HepG2 (cell line): ENCODE data around the gene OTOGL. TPM values are rescaled to one million over a fixed set of nuclear protein-coding genes. Genes with fewer than 3 reads are reported as not detected.

ENCODE experiments used
- ATAC-seq: fragments of 200-7000 bp; cut with Tn5 transposase; 3 replicates; pipeline ENCODE4 v1.9.1; 2020; ENCODE audit warnings: mild to moderate bottlenecking, moderate library complexity
- BruUV-seq: library from RNA; stranded (reverse); fragments of 400-500 nt; replicated peaks from 2 replicates; lab custom pipeline; 2021; lab: Mats Ljungman, UMichigan
- CTCF ChIA-PET: fragments of 300-600 bp; formaldehyde crosslinking; extraction: SDS; loops from one replicate; lab custom pipeline; 2021; ENCODE audit warnings: low total read pairs, inconsistent platforms, low intra/inter-chr PET ratio; lab: Yijun Ruan, JAX
- POLR2A ChIA-PET: fragments of 350-600 bp; sonication (Branson Sonifier 250); formaldehyde crosslinking; loops from one replicate; lab custom pipeline; 2020; ENCODE audit warnings: antibody characterized with exemption, inconsistent platforms; lab: Yijun Ruan, JAX
- DNase-seq: peaks from one replicate; pipeline ENCODE4 v3.0.0-alpha.2; 2015; ENCODE audit warnings: low spot score
- FAIRE-seq: peaks from 3 replicates; lab custom pipeline; 2011; peaks lifted over from hg19 to GRCh38; lab: Jason Lieb, UNC
- H2AFZ ChIP-seq: one replicate; pipeline ENCODE4 v1.6.1; 2011; ENCODE audit warnings: low read length, inconsistent platforms
- H3K27ac ChIP-seq: fragments of 300-600 bp; 3 replicates; pipeline ENCODE4 v1.8.0; 2011; ENCODE audit warnings: mixed run types, mild to moderate bottlenecking, mixed read lengths, low read length, inconsistent platforms; ENCODE audit not compliant: insufficient read depth; ENCODE audit errors: extremely low read length
- H3K27me3 ChIP-seq, 2 experiments: fragments of 200-600 bp in 1 of 2; 2 replicates in 1 of 2; 3 replicates in 1 of 2; pipeline versions ENCODE4 v1.6.0 to v1.8.0; 2011; ENCODE audit warnings: low read length in 2 of 2, mild to moderate bottlenecking in 2 of 2, moderate library complexity in 2 of 2, inconsistent platforms in 1 of 2; ENCODE audit not compliant: insufficient read depth in 2 of 2, control insufficient read depth in 1 of 2
- H3K36me3 ChIP-seq, 2 experiments: fragments of 200-600 bp in 1 of 2; replicated peaks in 1 of 2; 2 replicates in 1 of 2; 3 replicates in 1 of 2; pipeline versions ENCODE4 v1.5.1 to v1.8.0; 2011; ENCODE audit warnings: low read length in 2 of 2, inconsistent platforms in 1 of 2; ENCODE audit not compliant: insufficient read depth in 2 of 2, control insufficient read depth in 1 of 2
- H3K4me1 ChIP-seq: 2 replicates; pipeline ENCODE4 v1.5.1; 2012; ENCODE audit warnings: low read length, inconsistent platforms; ENCODE audit not compliant: insufficient read depth
- H3K4me2 ChIP-seq: 2 replicates; pipeline ENCODE4 v1.6.0; 2011; ENCODE audit warnings: low read depth, low read length, inconsistent platforms
- H3K4me3 ChIP-seq, 3 experiments: fragments of 200-600 bp in 1 of 3; sonication (generic), shearing (Covaris generic) in 1 of 3; replicated peaks in 1 of 3; 2 replicates each; pipeline ENCODE4 v1.5.1; 2011 to 2016; ENCODE audit warnings: low read length in 3 of 3, inconsistent platforms in 2 of 3, low read depth in 2 of 3, mild to moderate bottlenecking in 2 of 3, control low read depth in 1 of 3, mixed read lengths in 1 of 3; ENCODE audit not compliant: insufficient read depth in 1 of 3
- H3K79me2 ChIP-seq: one replicate; pipeline ENCODE4 v1.6.1; 2011; ENCODE audit warnings: low read length, inconsistent platforms; ENCODE audit not compliant: insufficient read depth
- H3K9ac ChIP-seq: 2 replicates; pipeline ENCODE4 v1.6.0; 2011; ENCODE audit warnings: mild to moderate bottlenecking, low read depth, low read length, inconsistent platforms; ENCODE audit not compliant: insufficient read depth
- H3K9me3 ChIP-seq: 2 replicates; pipeline ENCODE4 v1.5.1; 2012; ENCODE audit warnings: mild to moderate bottlenecking, low read length
- H4K20me1 ChIP-seq: 2 replicates; pipeline ENCODE4 v1.6.0; 2011; ENCODE audit warnings: inconsistent platforms, mild to moderate bottlenecking, low read length, moderate library complexity; ENCODE audit not compliant: insufficient read depth
- ERF ChIP-seq: IDR thresholded peaks from 2 replicates; pipeline ENCODE4 v1.6.1; 2018; ENCODE audit warnings: missing biosample characterization, missing genetic modification reagents
- MLX ChIP-seq: IDR thresholded peaks from 2 replicates; pipeline ENCODE4 v1.6.1; 2016
- MTERF4 ChIP-seq: sonication (generic); formaldehyde crosslinking; IDR thresholded peaks from 2 replicates; pipeline ENCODE4 v1.8.0; 2023; ENCODE audit warnings: mild to moderate bottlenecking, missing genetic modification reagents
- MXI1 ChIP-seq: IDR thresholded peaks from 3 replicates; pipeline ENCODE4 v1.6.1; 2012; ENCODE audit warnings: low read depth, low read length, inconsistent platforms, borderline replicate concordance
- ONECUT2 ChIP-seq: sonication (generic); formaldehyde crosslinking; IDR thresholded peaks from 2 replicates; pipeline ENCODE4 v1.4.0; 2020; ENCODE audit warnings: missing genetic modification reagents
- POLR2G ChIP-seq: fragments of 200-400 bp; formaldehyde crosslinking; IDR thresholded peaks from 2 replicates; pipeline ENCODE4 v1.6.1; 2018; ENCODE audit warnings: mild to moderate bottlenecking, low read depth, low read length, moderate library complexity
- ZBTB21 ChIP-seq: sonication (generic); formaldehyde crosslinking; IDR thresholded peaks from 2 replicates; pipeline ENCODE4 v1.4.0; 2020; ENCODE audit warnings: missing genetic modification reagents
- ZFP1 ChIP-seq: IDR thresholded peaks from 2 replicates; pipeline ENCODE4 v1.6.1; 2016
- ZNF232 ChIP-seq: sonication (generic); formaldehyde crosslinking; IDR thresholded peaks from 2 replicates; pipeline ENCODE4 v1.4.0; 2020; ENCODE audit warnings: missing genetic modification reagents, borderline replicate concordance
- ZNF235 ChIP-seq: sonication (generic); formaldehyde crosslinking; IDR thresholded peaks from 2 replicates; pipeline ENCODE4 v1.8.1; 2023; ENCODE audit warnings: mild to moderate bottlenecking, missing genetic modification reagents, borderline replicate concordance
- ZNF33A ChIP-seq: sonication (generic); formaldehyde crosslinking; IDR thresholded peaks from 2 replicates; pipeline ENCODE4 v1.5.1; 2020; ENCODE audit warnings: missing genetic modification reagents, mild to moderate bottlenecking, moderate library complexity, borderline replicate concordance
- ZNF510 ChIP-seq: sonication (generic); formaldehyde crosslinking; IDR thresholded peaks from 2 replicates; pipeline ENCODE4 v1.4.0; 2020; ENCODE audit warnings: low read depth, mild to moderate bottlenecking, missing genetic modification reagents
- ZNF782 ChIP-seq: sonication (generic); formaldehyde crosslinking; IDR thresholded peaks from 2 replicates; pipeline ENCODE4 v1.4.0; 2020; ENCODE audit warnings: missing genetic modification reagents, mild to moderate bottlenecking, borderline replicate concordance
- ZSCAN31 ChIP-seq: sonication (generic); formaldehyde crosslinking; IDR thresholded peaks from 2 replicates; pipeline ENCODE4 v1.5.0; 2020; ENCODE audit warnings: low read depth, mild to moderate bottlenecking, missing genetic modification reagents
- WGBS: methylation state at CpG from one replicate; pipeline ENCODE4 v1.1.6; 2017; ENCODE audit warnings: low lambda C conversion rate; 5-methylcytosine and 5-hydroxymethylcytosine counted together
- in situ Hi-C: cut with HindIII; loops from 2 replicates; pipeline ENCODE4 v1.10.0; 2017; ENCODE audit warnings: low pct_unique_long_range_greater_than_20kb; ENCODE audit not compliant: extremely low pct_ligation_motif_present
- intact Hi-C: fragments of 100-400 bp; cut with micrococcal nuclease; formaldehyde crosslinking; loops from one replicate; pipeline ENCODE4 v1.10.0; 2022; ENCODE audit not compliant: unreplicated experiment
- polyA plus RNA-seq, 8 experiments: library from polyadenylated mRNA; depleted of rRNA in 3 of 8; stranded (reverse) in 7 of 8; unstranded in 1 of 8; fragments of >200 nt; fragmentation: Illumina TruSeq in 4 of 8; extraction: Trizol in 4 of 8; gene quantifications; 2 replicates each; pipeline versions ENCODE4 v1.2.1 to v1.2.3, GENCODE V29; 2011 to 2016; ENCODE audit warnings: low read depth in 4 of 8, missing spikeins in 1 of 8, mixed read lengths in 1 of 8; ENCODE audit not compliant: insufficient read depth in 1 of 8
- total RNA-seq, 5 experiments: library from RNA; depleted of rRNA; stranded (reverse); fragments of >200 nt; fragmentation: Illumina TruSeq; extraction: Trizol; gene quantifications; 2 replicates each; pipeline ENCODE4 v1.2.3, GENCODE V29; 2016; ENCODE audit warnings: low read depth in 1 of 5
- TF ChIP-seq, protein P1 (sequence below): sonication (generic); formaldehyde crosslinking; IDR thresholded peaks from 2 replicates; pipeline ENCODE4 v1.4.0; 2020; ENCODE audit warnings: missing genetic modification reagents
- TF ChIP-seq, protein P2 (sequence below): sonication (generic); formaldehyde crosslinking; IDR thresholded peaks from 2 replicates; pipeline ENCODE4 v1.8.1; 2023; ENCODE audit warnings: missing genetic modification reagents, mild to moderate bottlenecking, borderline replicate concordance
- TF ChIP-seq, protein P3 (sequence below): sonication (generic); formaldehyde crosslinking; IDR thresholded peaks from 2 replicates; pipeline ENCODE4 v1.8.0; 2022; ENCODE audit warnings: mild to moderate bottlenecking, missing genetic modification reagents, moderate library complexity

The OTOGL gene
- total and polyA plus RNA-seq, 2 of the 13 experiments (the other 11 are each of a cell fraction or from before 2014, with no cell fraction given), result not detected

- TF ChIP-seq ZNF510 (no peak), ZNF33A (CRISPR knock-in tag) (no peak)
Measured at GRCh38 chr12:80400571-80400991, 301.2 kb downstream of the OTOGL start (continued).

DNA sequence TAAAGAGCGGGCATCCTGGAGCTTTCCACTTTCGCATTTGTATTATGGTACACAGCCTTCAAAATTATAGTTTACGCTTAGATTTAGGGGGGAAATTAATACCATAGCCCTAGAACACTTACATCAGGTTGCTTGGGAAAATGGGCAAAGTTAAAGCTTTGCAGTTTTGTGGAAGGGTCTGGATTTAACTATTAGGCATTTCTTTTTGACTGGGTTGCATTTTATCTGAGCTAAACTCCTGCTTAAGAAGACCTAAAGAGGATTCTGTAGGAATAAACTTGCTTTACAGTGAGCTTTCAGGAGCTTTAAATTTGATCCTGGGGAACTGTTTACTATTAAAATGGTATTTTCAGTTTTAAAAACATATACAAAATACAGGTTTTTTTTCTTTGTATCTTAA lies 301.9 kb downstream of the OTOGL start:
- FAIRE-seq (no peak), ATAC-seq (no peak)
- CTCF ChIA-PET, result no interaction called here
- Histone ChIP-seq H3K79me2 (no peaks in the 10 kb centered on the region), H3K9me3 (no peaks in the 10 kb centered on the region), H3K9ac (no peak overlapping the region), H3K27me3 (no peaks in the 10 kb centered on the region; a peak in 1 of 5 replicates), H4K20me1 (no peaks in the 10 kb centered on the region), H3K4me3 (no peak overlapping the region), H3K27ac (no peak overlapping the region), H3K4me1 (no peaks in the 10 kb centered on the region)
- WGBS, result 51% methylated on average over 3 of the region's 3 CpGs
- TF ChIP-seq MXI1 (no peak), ZFP1 (CRISPR knock-in tag) (no peak), ZSCAN31 (no peak), MLX (no peak), ZBTB21 (CRISPR knock-in tag) (no peak), ONECUT2 (CRISPR knock-in tag) (no peak), ZNF232 (CRISPR knock-in tag) (no peak), ZNF782 (no peak), MTERF4 (no peak), POLR2G (no peak), ERF (no peak), ZNF235 (no peak)
- TF ChIP-seq, protein P1, sequence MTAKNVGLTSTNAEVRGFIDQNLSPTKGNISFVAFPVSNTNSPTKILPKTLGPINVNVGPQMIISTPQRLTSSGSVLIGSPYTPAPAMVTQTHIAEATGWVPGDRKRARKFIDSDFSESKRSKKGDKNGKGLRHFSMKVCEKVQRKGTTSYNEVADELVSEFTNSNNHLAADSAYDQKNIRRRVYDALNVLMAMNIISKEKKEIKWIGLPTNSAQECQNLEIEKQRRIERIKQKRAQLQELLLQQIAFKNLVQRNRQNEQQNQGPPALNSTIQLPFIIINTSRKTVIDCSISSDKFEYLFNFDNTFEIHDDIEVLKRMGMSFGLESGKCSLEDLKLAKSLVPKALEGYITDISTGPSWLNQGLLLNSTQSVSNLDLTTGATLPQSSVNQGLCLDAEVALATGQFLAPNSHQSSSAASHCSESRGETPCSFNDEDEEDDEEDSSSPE (CRISPR knock-in tag), result no peak
- TF ChIP-seq, protein P2, sequence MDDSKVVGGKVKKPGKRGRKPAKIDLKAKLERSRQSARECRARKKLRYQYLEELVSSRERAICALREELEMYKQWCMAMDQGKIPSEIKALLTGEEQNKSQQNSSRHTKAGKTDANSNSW (CRISPR knock-in tag), result no peak
- TF ChIP-seq, protein P3, sequence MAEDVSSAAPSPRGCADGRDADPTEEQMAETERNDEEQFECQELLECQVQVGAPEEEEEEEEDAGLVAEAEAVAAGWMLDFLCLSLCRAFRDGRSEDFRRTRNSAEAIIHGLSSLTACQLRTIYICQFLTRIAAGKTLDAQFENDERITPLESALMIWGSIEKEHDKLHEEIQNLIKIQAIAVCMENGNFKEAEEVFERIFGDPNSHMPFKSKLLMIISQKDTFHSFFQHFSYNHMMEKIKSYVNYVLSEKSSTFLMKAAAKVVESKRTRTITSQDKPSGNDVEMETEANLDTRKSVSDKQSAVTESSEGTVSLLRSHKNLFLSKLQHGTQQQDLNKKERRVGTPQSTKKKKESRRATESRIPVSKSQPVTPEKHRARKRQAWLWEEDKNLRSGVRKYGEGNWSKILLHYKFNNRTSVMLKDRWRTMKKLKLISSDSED, result no peak
- TF ChIP-seq, all 625 proteins: peak for 0
- intact Hi-C loops, result no loop called here
- H2AFZ ChIP-seq, result no peak overlapping the region
- no peak overlapping the region for H3K4me2 ChIP-seq
- POLR2A ChIA-PET, result no interaction called here
- no peak for DNase-seq
- no TSS peak for BruUV-seq
- in situ Hi-C loops, result loop anchor here (10.0 kb wide), 1 partner anchor 344 kb away; no protein-coding TSS in a partner anchor
- no peaks in the 10 kb centered on the region for H3K36me3 ChIP-seq
